Stimulated activated CD8-positive, alpha-beta memory T cell treated with anti-CD3 and anti-CD28 coated beads, Interleukin-4, amount 100 ng/mL, for 24 hours (primary cell): ENCODE results near the gene CD36.

Source experiments
- DNase-seq: peaks from one replicate; pipeline ENCODE4 v3.0.0-alpha.2; 2020; ENCODE audit warnings: low read depth

The CD36 gene

GRCh38 chr7:80624763-80625162 is 13.7 kb upstream of the CD36 start:
- DNase-seq = no peak

DNA sequence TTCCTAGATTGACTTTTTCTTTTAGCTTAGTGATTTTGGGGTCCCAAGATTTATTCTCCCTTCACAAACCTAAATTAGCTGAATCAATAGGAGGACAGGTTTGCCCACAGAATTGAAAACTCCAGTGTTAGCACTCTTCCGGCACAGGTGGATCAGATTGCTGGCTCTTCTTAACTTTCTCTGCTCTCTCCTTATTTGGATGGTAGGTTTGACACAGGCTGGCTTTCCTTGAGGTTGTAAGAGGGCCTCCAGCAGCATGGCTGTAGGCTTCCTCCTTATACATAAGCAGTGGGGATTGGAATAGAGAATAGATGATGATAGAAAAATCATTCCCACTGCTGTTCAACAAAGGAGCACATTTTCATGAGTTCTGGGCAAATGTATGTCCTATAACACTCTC is 9.4 kb upstream of the CD36 start:
- no peak for DNase-seq

GRCh38 chr7:80630608-80631405 is 7.6 kb upstream of the CD36 start:
- no peak for DNase-seq

GRCh38 chr7:80631421-80631820 is 7.0 kb upstream of the CD36 start:
- DNase-seq = no peak

GRCh38 chr7:80632139-80632538 is 6.3 kb upstream of the CD36 start:
- DNase-seq = no peak

DNA sequence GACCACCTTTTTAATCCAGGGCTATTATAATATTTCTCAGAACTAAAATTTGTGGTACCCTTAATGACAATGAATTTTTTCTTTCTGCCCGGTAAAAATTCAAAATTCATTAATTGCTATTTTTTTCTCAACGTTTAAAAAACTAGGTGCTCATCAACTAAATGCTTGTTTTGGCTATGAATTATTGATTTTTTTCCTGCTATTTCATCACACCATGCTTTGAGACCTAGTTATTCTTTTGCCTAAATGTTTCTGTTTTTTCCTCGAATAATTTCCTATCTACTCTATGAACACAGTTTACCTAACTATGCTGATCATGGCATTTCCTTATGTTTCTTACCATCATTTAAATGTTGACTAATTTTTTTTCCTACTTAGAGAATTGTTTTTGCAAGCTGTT is 5.6 kb upstream of the CD36 start:
- no peak for DNase-seq

- no peak for DNase-seq
These were observed 3.9 kb upstream of the CD36 start for GRCh38 chr7:80634505-80634904.

DNA sequence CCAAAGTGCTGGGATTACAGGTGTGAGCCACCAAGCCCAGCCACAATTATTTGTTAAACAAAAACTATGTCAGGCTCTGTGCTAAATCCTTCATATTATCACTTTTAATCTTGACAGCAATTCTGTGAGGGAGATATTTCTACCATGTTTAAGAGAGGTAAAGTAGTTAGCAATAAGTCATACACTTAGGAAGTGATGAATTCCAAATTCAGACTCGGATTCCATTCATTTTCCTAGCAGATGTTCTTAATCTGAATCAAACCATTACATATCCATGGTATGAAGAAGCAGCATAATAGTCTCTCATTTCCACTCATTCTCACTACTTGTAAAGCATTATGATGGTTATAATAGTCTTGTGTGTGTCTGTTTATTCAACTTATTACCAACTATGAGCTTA is 2.9 kb upstream of the CD36 start:
- no peak for DNase-seq

DNA sequence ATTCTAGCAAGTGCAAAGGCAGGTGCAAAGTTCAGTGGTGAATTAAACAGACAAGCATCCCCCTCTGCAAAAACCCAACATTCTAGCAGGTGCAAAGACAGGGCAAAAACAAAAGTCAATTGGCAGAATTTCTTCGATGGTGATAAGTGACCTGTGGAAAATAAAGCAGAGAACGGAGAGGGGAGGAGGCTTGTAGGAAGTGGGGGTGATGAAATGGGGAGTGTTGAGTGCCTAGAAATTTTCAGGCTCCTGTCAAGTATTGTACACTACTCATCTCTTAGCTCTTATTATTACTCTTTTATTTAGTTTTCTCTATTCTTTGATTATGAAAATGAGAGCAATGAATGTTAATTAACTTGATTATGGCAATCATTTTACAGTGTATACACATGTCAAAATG is 2.4 kb upstream of the CD36 start:
- DNase-seq = no peak

DNA sequence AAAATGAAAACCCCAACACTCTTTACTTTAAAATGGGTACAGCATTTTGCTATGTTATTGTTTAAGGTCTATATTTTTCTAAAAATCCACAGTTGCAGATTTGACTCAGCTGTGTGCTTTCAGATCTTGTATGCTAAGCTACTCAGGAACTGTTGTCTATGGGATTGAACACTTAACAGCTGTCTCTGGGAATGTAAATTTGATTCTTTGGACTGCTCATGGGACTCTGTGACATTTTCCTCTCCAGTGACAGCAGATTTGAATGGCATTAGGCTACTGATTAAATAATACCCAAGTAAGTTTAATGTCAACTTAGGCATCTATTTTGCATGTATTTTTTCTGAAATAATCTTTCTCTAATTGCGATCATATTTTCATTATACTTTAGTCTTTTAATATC is 1.7 kb upstream of the CD36 start:
- DNase-seq = no peak

- no peak for DNase-seq
These were observed 988 bp upstream of the CD36 start for GRCh38 chr7:80637454-80637853.

- DNase-seq = no peak
These were observed 569 bp downstream of the CD36 start for GRCh38 chr7:80639011-80639410.

DNA sequence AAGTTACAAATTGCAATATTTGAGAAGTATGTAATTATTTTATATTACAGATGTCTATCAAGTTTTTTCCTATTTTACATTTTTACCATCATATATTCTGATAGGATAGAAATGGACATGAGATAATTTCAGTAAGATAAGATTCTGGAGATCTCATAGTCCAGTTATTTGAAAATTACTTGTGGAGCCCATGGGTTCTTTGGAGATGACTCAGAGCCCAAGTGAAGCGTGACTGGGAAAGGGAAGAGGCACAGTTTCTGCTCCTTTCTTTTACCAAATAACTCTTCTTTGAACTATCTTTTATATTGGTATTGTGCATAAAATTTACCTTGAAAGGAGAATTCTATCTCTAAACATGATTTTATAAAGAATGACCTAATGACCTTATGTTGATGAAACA is 2.4 kb downstream of the CD36 start:
- no peak for DNase-seq

GRCh38 chr7:80641548-80641947 is 3.1 kb downstream of the CD36 start:
- DNase-seq = no peak

DNA sequence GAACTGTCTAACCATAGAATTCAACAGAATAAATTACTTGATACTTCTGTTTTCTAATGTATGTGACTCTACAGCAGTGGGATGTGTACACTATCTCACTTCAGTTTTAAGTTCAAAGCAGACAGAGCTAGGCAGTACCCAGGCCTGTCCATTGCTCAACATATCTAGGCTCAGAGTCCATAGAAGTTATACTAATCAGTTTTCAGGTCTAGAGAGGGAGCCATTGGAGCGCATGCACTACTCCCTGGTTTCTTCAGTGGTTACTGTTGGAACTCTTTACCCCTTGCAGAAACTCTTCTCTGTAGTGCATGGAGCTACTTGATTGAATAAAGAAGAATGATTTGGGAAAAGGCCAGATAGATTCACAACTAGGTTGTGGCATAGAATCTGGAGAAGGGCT is 4.4 kb downstream of the CD36 start:
- DNase-seq = no peak

DNA sequence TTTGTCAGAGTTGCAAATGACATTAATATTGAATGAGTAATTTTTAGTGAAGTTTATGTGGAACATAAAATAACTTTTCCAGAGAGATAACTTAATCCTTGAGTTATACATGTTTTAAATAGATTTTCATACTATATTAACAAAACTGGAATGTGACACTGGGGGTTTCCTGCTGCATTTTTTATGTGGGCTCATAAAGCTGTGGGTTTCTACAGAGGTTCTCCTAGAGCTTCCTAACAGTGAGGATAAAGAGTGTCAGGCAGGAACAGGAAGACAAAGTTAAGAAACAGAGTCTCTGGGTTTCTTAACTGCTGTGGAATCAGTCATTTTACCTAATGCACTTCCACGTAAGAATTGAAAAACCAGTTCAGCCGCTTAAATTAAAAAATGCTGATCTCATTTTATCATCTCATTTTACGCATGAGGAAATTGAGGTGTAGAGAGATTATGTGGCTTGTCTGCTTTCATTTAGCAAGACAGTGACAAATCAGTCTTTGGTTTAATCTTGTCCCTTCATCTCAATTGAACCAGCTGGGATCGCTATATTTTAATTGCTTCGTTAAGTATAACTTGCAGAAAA is 5.0 kb downstream of the CD36 start:
- DNase-seq = no peak

DNA sequence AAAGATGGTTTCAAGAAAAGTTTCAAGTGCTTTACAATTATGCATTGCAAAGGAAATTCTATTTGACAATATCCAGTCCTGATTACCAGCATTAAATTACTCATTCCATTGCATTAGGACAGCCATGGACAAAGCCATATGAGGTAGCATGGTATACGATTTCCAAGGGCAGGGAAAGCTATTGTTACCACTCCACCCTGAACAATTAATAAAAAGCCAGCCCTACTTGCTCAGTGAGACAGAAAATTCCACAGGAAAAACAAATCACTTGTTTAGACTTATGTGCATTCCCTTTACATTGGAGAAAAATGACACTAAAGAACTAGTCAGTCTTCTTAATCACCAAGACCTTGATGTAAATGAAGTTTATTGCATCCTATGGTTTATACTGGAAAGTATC is 5.6 kb downstream of the CD36 start:
- no peak for DNase-seq

- no peak for DNase-seq
These were observed 7.8 kb downstream of the CD36 start for GRCh38 chr7:80646083-80646865.

- DNase-seq = no peak
These were observed 9.0 kb downstream of the CD36 start for GRCh38 chr7:80647436-80647835.

- no peak for DNase-seq
These were observed 9.7 kb downstream of the CD36 start for GRCh38 chr7:80648031-80648600.

- DNase-seq = no peak
These were observed 10.6 kb downstream of the CD36 start for GRCh38 chr7:80649011-80649410.

DNA sequence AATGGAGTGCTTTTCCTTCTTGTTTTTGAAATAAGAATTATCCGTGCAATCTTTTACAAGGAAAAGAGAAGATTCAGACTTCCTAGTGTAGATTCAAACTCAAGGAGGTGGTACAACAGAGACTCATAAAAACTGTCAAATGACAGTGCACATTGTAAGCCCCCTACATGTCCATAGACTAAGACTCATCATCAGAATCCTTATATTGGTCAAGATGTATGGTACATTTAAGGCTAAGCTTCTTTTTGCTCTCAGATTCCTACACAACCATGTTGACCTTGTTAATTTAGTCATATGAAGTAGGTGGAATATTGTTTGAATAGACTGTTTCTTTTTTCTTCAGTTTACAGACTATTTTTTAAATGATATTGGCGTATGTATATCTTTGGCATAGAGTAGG is 11.6 kb downstream of the CD36 start:
- no peak for DNase-seq

DNA sequence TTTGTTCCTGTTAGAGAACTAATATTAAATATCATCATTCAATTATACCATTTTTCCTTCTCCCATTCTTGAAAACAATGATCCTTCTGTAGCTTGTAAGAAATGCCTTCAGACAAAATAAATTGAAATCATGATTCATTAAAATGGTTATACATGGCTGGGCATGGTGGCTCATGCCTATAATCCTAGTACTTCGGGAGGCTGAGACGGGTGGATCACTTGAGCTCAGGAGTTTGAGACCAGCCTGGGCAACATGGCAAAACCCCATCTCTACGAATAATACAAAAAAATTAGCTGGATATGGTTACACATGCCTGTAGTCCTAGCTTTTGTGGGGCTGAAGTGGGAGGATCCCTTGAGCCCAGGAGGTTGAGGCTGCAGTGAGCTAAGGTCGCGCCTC is 13.0 kb downstream of the CD36 start:
- DNase-seq = no peak
